ENCODE data around the gene ANKRD13C.
A peak's percentile ranks its signal among the peaks of the same experiment; 100 is the strongest.
"Not testable (repeated sequence)": the region's sequence is repeated elsewhere in the genome, so short reads cannot be mapped to it uniquely, and the experiment has no call there.

The ANKRD13C gene

DNA sequence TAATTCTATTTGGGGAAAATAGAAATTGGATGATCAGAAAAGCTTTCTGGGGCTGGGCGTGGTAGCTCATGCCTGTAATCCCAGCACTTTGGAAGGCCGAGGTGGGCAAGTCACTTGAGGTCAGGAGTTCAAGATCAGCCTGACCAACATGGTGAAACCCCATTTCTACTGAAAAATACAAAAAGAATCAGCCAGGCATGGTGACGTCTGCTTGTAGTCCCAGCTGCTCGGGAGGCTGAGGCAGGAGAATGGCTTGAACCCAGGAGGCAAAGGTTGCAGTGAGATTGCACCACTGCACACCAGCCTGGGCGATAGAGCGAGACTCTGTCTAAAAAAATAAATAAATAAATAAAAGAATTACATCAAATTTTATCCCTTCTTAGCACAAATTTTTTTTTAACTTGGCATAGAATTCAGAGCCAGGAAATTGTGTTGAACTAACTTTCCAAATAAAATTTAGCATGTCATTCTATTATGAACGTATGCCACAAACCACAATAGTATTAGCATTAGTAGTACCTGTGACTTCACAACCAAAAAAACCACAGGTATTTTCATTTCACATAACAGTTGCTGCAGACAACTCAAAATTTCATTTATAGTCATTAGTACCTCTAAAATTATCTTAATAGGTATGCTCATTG, 4.5 kb upstream of the ANKRD13C start:
- no peak for DNase-seq

DNA sequence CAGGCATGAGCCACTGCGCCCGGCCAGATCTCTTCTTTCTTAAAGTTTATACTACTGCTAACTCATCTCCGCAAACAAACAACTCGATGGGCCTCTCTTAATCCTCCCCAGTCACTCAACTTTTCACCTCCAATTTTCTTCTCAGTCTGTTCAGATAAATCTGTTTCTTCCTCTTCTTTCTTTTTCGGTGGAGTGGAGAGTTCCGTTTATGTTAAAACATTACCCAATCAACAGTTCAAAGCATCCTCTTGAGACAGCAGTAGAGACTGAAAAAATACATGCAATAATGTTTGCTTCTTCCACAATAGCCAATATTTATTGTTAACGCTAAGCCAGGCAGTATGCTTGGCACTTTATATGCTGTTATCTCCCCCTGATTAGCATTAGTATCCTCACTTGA, 1.4 kb upstream of the ANKRD13C start:
- DNase-seq = peak in 1 of 3 donors; percentile 6

DNA sequence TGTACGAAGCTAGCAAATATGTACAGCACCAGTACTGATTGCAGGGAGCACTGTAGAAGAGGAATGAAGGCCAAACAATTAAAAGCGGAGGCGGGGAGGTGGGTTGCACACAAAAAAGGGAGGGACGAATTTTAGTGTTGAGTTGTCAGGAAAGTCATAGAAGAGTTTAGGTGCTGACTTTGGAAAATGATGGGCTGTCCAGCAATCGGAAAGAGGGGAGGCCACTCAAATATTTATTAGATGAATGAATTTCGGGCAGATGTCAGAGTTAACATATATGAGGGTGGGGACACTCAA, 537 bp upstream of the ANKRD13C start:
- DNase-seq = no peak

DNA sequence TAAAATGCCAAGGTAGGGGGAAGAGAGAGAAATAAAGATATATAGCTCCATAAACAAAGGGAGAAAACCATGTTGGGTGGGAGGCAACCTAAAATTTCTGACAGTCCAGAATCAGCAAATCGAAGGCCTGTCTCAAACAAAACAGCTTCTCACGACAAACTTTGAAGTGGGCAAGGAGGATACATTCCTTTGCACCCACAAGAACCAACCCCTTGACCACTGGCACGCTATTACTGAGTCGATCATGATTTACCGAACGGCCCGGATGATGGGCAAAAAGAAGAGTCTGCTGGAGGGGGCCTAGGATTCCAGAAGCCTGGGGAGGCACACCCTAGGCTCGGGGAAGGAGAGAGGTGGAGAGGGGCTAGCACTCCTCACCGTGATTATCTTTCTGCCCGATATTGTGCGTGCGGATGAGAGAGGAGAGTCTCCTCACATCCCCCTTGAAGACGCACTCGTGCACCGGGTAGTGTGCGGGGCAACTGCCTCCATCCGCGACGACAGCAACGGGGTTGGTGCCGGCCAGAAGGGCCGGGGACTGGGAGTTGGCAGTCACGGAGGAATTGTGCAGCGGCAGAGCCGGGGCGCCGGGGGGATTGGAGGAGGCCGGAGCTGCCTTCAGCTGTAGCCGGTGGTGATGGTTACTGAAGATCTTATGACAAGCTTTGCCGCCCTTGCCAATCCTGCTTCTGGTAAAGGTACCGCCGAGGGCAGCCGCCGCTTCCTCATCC, 756 bp downstream of the ANKRD13C start:
- DNase-seq = peak in 1 of 3 donors; percentile 4

DNA sequence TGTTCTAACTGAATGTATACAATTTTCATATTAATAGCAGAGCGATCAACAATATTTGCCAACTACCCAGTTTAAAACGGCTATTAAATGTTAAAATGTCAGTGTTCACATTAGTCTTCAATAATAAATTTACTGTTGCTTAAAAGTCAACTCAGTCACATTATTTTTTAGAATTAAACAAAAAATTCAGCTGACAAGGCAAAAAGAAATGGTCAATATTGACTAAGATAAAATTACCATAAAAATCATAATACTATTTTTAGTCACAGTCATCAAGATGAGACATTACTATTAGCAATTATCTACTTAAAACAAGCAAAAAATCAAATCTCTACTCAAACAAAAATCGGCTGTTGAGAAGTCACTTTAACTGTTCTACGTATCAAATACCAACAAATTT, 1.5 kb downstream of the ANKRD13C start:
- DNase-seq = no peak

DNA sequence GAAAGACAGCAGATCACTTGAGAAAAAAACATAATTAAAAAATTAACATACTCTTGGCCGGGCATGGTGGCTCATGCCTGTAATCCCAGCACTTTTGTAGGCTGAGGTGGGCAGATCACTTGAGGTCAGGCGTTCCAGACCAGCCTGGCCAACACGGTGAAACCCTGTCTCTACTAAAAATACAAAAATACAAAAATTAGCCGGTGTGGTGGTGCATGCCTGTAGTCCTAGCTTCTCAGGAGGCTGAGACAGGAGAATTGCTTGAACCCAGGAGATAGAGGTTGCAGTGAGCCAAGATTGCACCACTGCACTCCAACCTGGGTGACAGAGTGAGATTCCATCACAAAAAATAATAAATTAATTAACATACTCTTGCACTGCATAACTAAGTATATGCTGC, 4.7 kb downstream of the ANKRD13C start:
- not testable (repeated sequence) for DNase-seq

DNA sequence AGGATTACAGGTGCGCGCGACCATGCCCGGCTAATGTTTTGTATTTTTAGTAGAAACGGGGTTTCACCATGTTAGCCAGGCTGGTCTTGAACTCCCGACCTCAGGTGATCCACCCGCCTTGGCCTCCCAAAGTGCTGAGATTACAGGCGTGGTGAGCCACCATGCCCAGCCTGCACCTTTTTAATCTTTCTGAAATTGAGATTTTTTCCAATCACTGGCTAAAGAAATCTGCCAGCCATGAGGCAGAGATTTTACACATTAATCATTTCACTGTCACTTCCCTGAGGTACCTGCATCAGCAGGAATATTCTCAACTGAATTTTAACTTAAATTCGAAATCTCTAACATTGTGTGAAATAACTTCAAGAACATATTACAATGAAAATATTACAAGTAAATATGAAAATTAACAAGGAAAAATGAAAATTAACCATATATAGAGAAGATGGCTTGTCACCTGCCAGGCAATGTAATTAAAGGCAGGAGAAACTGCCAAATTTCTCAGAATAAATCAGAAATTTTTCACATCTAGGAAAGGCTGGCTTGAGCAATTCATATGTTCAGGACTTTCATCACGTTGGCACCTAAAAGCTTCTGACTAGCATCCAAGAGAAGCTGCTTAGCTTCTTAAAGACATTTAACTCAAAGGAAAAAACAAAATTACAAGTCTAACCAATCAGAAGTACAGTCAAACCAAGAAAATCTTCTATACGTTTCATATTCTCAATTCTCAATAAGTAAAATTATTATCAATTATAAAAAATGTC, 5.9 kb downstream of the ANKRD13C start:
- DNase-seq = no peak

DNA sequence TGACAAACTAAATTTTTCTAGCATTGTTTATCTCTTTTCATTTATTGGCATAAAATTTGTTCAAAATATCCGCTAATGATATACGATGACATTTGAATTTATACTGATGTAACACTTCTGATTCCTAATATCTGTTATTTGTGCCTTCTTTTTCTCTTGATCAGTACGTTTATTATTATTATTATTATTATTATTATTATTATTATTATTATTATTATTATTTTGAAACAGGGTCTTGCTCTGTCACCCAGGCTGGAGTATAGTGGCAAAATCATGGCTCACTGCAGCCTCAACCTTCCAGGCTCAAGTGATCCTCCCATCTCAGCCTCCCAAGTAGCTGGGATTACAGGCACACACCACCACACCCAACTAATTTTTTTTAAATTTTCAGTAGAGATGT, 14.9 kb downstream of the ANKRD13C start:
- DNase-seq = not testable (repeated sequence)

DNA sequence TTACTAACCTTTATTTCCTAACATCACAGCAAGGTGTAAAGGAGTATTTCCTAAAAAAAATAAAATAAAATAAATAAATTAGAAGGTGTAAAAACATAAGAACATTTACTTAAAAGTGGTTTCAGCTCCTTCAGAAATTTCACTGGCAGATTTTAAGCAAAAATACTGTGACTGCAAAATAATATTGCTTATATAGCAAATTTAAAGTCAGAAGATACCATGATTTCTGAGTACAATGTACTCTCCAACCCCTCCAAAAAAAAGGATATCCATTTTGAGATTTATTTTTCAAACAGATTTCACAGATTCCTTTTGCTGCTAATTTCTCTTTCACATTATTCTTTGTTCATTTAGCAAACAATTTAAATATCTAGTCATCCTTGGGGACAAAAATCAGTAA, 18.5 kb downstream of the ANKRD13C start:
- no peak for DNase-seq

DNA sequence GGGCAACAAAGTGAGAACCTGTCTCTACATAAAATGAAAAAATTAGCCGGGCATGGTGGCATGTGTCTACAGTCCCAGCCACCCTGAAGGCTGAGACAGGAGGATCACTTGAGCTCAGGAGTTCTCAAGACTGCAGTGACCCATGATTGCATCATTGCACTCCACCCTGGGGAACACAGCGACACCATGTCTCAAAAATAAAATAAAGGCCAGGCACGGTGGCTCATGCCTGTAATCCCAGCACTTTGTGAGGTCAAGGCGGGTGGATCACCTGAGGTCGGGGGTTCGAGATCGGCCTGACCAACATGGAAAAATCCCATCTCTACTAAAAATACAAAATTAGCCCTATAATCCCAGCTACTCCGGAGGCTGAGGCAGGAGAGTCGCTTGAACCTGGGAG, 20.1 kb downstream of the ANKRD13C start:
- no peak for DNase-seq

DNA sequence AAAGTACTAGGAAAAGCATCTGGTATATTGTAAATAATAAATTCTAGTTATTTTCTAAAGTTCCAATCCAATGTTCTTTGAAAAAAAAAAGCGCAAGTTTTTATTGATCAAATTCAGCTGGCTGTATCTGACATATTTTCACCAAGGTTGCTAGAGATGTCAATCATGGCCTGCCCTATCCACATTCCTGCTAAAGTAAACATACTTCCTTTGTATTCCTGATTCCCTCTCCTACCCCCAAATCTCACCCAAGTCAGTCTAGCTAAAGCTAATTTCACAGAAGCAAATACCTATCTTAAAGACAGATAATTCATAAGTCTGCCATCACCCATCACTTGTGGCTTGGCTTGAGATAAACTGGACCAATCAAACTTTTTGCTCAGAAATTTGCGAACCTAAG, 21.3 kb downstream of the ANKRD13C start:
- DNase-seq = no peak

DNA sequence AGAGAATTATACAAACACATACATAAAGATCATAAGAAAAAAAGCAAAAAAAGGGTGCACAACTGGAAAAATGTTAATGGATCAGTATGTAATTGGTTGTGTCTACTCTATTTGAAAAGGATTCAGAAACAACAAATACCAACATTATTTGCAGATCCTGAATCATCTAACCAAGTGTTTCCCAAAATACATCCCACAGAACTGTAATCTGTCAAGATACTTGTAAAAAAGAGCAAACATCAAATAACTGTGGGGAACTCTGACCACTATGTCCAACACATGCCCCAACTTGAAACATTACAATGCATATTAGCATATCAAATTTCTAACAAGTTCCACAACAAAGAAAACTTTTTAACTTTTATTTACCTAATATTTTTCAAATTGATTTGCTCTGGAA, 22.6 kb downstream of the ANKRD13C start:
- no peak for DNase-seq

DNA sequence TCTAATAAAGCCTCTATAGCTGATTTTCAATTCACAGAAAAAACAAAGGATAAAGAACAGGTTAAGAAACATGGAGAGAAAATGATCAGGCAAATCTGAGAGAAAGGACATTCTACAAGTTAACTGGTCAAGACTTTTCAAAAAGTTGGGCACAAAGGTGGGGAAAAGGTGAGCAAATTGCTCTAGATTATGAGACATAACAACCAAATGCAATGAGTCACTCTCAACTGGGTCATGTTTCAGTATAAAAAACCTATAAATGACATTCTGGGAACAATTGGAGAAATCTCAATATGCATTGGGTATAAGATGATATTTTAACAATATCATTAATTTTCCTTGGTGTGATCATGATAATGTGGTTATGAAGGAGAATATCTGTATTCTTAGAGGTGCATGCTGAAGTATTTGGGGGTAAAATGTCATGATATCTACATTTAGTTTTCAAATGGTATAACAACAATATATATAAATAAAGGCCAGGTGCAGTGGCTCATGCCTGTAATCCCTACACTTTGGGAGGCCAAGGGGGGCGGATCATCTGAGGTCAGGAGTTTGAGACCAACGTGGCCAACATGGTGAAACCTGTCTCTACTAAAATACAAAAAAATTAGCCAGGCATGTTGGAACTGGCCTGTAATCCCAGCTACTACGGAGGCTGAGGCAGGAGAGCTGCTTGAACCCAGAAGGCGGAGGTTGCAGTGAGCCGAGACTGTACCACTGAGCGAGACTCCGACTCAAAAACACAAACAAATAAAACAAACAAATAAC, 27.0 kb downstream of the ANKRD13C start:
- DNase-seq = no peak

DNA sequence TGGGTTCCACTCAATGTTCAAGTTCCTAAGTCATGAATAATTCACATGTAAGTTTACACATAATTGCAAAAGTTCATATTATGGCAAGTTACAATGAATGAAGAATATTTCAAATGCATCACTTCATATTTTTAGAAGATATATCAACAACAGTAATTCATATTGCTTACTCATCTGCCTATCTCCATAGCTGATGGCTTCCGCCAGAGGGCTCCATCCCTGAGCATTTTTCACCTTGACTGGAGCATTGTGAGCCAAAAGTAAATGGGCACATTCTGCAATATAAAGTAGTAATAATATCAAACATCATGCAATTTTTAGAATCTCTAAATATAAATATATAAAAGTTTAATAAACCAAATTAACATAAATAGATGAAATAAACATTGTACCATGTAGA, 29.8 kb downstream of the ANKRD13C start:
- no peak for DNase-seq

DNA sequence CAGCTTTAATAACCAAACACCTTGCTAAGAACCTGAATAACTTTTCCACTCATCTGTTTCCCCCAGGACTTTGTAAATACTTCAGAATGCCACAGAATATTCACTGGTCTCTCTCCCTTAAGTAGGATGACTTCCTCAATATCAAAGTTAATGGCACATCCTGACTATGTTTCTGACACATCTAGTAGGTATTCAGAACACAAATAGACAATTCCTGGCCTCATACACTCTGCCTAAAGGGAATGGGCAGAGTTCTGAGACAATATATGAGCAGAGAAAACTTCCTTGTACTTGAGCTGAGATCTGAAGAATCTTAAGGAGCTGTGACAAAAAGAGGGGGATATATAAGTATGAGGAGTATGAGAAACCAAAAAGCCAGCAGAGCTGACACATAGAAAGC, 34.8 kb downstream of the ANKRD13C start:
- DNase-seq = no peak

DNA sequence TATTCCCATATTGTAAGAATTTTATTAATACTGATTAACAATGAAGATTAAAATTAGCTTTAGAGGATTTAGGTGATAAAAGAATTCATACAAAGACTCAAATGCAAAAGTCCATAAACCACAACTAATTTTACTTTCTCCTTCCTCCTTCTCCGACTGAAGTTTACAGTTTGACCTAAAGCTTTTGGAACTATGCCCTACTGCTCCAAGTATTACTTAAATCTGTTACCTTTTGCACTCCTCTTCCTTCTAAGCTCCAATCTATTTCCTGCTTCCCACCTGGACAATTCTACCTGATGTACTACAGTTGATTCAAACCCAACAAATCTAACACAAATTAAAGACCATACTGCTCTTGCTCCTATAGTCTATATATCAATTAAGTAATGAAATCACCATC, 36.3 kb downstream of the ANKRD13C start:
- no peak for DNase-seq

DNA sequence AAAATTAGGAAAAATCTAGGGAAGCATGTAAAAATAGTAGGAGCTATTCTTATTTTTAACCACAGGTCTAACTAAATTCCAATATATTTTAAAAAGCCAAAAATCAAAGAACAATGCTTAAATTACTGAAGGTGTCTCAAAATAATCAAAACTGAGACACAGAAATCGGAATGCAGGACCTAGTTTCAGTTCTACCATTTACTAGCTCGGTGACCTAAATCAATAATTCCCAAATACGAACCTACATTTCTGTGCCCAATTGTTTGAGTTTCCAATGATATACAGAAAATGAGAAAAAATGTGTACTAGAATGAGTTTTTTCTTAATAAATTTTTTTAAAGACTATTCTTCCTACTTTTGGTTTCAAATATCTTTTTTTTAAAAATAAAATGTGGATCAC, 37.4 kb downstream of the ANKRD13C start:
- DNase-seq = no peak

DNA sequence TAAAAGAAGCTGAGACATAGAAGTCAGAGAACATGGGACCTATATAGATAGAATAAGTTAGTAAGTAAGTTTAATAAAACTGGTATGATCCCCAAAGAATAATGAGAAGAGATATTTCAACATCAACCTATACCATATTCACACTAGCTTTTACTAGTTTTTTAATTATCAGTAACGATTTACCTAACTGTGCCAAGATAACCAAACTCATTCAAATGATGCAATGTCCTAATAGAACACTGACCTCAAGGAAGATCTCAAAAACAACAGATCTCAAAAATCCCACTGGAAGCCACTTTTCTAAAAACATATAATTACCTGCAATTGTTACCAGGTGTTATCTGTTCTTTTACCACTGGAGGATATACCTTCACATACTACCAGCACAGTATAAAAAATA, 38.7 kb downstream of the ANKRD13C start:
- no peak for DNase-seq

DNA sequence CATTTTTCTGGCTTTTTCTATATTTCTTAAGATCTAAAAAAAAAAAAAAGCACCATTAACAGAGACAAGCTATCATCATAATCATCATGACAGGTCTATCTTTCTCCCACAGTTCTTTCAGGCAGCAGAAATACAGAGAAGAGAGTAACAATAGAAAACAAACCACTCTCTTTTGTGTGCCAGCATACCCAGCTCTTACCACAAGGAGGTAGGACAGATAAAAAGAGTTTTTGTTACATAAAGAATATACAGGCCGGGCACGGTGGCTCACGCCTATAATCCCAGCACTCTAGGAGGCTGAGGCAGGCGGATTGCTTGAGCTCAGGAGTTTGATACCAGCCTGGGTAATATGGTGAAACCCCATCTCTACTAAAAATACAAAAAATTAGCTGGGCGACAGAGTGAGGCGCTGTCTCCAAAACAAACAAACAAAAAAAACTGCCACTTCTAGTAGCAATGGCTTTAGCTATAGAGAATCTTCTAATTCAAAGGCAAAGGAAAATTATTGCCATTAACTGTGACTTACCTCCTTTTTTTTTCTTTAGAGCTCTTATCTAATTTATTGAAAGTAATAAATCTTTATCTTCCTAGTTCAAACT, 39.7 kb downstream of the ANKRD13C start:
- no peak for DNase-seq

DNA sequence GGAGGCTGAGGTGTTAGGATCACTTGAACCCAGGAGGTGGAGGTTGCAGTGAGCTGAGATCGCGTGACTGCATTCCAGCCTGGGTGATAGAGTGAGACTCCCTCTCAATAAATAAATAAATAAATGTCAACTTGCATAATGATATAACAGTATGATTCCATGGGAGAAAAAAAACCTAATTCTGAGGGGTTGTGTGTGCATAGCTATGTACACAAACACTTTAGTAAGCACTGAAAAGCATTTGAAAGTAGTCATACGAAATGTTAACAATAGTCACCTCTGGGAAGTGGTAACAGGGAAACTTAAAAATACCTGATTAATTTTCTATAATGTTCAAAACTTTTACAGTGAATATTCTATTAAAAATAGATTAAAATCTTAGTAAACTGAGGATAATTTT, 43.2 kb downstream of the ANKRD13C start:
- no peak for DNase-seq

DNA sequence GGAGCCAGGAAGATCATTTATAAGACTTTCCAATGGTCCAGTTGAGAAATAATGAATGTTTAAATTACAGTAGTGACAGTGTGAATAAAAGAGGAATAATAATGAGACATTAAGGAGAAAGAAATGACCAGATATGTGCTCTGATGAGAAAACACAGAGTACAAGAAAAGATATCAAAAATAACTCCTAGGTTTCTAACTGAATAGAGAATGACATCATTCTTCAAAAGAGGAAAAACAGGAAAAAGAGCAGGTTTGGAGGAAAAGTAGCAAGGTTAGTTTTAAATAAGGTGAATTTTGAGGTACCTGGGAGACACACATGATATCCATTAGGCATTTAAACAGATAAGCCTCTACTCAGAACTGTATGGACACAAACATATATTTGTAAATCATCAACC, 55.0 kb downstream of the ANKRD13C start:
- DNase-seq = no peak

DNA sequence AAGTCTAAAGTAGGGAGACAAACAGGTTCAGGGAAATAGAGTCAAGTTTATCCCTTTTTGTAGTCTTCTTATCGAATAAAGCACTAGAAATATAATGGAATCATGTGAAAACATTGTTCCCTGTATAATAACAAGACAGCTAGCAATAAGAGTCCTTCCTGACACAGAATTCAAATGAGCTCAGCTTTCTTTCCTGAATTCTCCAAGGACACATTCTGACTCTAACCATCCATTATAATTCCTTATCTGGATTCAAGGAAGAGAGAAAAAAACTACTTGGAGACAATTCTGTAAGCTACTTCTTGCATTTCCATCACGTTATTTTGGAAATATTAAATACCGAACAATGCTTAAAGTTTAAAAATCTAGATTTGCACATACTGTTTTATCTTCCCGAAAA, 58.8 kb downstream of the ANKRD13C start:
- DNase-seq = no peak

DNA sequence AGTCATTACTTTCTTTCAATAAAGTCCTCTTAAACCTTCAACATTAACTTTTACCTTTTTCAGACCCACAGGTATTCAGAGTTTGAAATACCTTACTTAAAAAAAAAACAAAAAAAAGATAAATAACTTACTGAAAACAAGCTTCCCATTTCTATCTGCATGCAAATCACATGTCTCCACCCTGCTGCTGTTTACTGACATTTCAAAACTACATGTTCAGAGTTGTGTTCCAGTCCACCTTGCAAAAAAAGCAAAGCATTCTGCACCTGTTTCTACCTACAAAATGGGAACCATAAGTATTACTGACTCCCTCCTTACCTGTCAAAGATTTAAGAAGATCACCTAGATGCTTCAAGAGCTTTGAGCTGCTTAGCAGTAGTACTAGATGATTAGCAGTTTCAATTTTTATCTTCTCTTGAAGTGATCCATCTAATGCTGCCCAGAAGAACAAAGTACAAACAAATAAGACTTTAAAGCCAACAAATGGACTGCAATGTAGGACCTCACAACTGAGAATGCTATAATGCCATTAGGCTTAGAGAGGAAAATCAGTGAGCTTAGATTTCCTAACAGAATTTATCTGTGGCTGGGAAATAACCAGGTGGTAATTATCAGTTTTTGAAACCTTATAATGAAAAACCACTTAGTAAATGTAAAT, 61.2 kb downstream of the ANKRD13C start:
- no peak for DNase-seq
